ENCODE data around the gene GPC5.

GPC5 gene

GRCh38 chr13:91904005-91904404 lies 505.6 kb downstream of the GPC5 start:
- DNase-seq: no peak

- no peak for DNase-seq
Observed at GRCh38 chr13:91904597-91904996, 506.2 kb downstream of the GPC5 start.

- DNase-seq: no peak
Observed at GRCh38 chr13:91907398-91907797, 509.0 kb downstream of the GPC5 start.

GRCh38 chr13:91909617-91910016 lies 511.2 kb downstream of the GPC5 start:
- DNase-seq: no peak

- DNase-seq: no peak
Observed at GRCh38 chr13:91922969-91923592, 524.7 kb downstream of the GPC5 start.

GRCh38 chr13:91930687-91931086 lies 532.3 kb downstream of the GPC5 start:
- DNase-seq: no peak

- no peak for DNase-seq
Observed at GRCh38 chr13:91934354-91934753, 535.9 kb downstream of the GPC5 start.

GRCh38 chr13:91946498-91947070 lies 548.2 kb downstream of the GPC5 start:
- peak; percentile 24 for DNase-seq

- DNase-seq: no peak
Observed at GRCh38 chr13:91948736-91949135, 550.3 kb downstream of the GPC5 start.

GRCh38 chr13:91950803-91951202 lies 552.4 kb downstream of the GPC5 start:
- no peak for DNase-seq

GRCh38 chr13:91955546-91956355 lies 557.3 kb downstream of the GPC5 start:
- no peak for DNase-seq

- no peak for DNase-seq
Observed at GRCh38 chr13:91960947-91961346, 562.5 kb downstream of the GPC5 start.

- DNase-seq: no peak
Observed at GRCh38 chr13:91962946-91963345, 564.5 kb downstream of the GPC5 start.

- DNase-seq: no peak
Observed at GRCh38 chr13:91965511-91965910, 567.1 kb downstream of the GPC5 start.

GRCh38 chr13:91978571-91978970 lies 580.1 kb downstream of the GPC5 start:
- no peak for DNase-seq

GRCh38 chr13:91986761-91987483 lies 588.5 kb downstream of the GPC5 start:
- DNase-seq: no peak

GRCh38 chr13:91988331-91988730 lies 589.9 kb downstream of the GPC5 start:
- DNase-seq: no peak

GRCh38 chr13:92012787-92013186 lies 614.4 kb downstream of the GPC5 start:
- no peak for DNase-seq

- no peak for DNase-seq
Observed at GRCh38 chr13:92017737-92018136, 619.3 kb downstream of the GPC5 start.

- DNase-seq: no peak
Observed at GRCh38 chr13:92028695-92029094, 630.3 kb downstream of the GPC5 start.

GRCh38 chr13:92029641-92030040 lies 631.2 kb downstream of the GPC5 start:
- DNase-seq: no peak

GRCh38 chr13:92038905-92039304 lies 640.5 kb downstream of the GPC5 start:
- DNase-seq: no peak

GRCh38 chr13:92042522-92042921 lies 644.1 kb downstream of the GPC5 start:
- no peak for DNase-seq

GRCh38 chr13:92044351-92044750 lies 645.9 kb downstream of the GPC5 start:
- DNase-seq: no peak
